ENCODE results near the gene CRADD.

Gene CRADD

DNA sequence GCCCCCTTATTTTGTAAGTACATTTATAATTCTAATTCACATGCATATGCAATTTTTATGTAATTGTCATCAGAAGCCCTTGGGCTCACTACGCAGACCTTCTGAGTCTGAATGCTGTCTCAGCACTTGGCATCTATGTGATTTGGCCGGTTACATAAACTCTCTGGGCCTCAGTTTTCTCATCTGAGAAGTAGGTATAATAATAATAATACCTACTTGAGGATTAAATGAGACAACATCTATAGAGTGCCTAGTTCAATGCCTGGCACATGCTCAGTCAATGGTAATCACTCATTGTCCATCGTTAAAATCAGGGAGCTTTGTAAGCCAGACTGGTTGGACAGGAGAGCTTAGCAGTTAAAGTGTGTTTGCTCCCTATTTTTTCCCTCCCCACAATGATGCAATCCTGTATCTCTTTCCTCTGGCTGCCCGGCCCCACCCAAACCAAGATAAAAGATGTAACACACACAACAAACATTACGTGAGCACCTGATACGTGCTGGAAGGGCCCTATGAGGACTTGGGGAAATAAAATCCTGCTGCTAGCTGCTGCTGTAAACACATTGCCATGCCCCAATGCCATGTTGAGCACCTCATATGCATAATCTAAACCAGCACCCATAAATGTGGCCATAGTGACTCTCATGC, 235.0 kb downstream of the CRADD start:
- no peak for DNase-seq (ENCODE audit: low read depth)
- TF ChIP-seq, protein P1, sequence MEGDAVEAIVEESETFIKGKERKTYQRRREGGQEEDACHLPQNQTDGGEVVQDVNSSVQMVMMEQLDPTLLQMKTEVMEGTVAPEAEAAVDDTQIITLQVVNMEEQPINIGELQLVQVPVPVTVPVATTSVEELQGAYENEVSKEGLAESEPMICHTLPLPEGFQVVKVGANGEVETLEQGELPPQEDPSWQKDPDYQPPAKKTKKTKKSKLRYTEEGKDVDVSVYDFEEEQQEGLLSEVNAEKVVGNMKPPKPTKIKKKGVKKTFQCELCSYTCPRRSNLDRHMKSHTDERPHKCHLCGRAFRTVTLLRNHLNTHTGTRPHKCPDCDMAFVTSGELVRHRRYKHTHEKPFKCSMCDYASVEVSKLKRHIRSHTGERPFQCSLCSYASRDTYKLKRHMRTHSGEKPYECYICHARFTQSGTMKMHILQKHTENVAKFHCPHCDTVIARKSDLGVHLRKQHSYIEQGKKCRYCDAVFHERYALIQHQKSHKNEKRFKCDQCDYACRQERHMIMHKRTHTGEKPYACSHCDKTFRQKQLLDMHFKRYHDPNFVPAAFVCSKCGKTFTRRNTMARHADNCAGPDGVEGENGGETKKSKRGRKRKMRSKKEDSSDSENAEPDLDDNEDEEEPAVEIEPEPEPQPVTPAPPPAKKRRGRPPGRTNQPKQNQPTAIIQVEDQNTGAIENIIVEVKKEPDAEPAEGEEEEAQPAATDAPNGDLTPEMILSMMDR (IDR thresholded peaks at IDR 0.05; ENCODE audit: low read length, missing control alignments), result no peak
- H3K4me3 ChIP-seq (replicated peaks; ENCODE audit: low read depth, low read length), result no peak overlapping the region

- DNase-seq (ENCODE audit: low read depth), result peak; percentile 80
- TF ChIP-seq, protein P1 (IDR thresholded peaks at IDR 0.05; ENCODE audit: low read length, missing control alignments), result no peak
Observed at GRCh38 chr12:93913845-93914244, 236.7 kb downstream of the CRADD start.

DNA sequence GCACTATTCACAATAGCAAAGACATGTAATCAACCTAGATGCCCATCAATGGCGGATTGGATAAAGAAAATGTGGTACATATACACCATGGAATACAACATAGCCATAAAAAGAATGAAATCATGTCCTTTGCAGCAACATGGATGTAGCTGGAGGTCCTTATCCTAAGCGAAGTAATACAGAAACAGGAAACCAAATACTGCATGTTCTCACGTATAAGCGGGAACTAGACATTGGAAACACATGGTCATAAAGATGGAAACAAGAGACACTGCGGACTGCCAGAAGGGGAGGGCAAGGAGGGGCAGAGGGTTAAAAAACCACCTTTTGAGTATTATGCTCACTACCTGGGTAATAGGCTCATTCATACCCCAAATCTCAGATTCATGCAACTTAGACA, 237.1 kb downstream of the CRADD start:
- TF ChIP-seq, protein P1 (IDR thresholded peaks at IDR 0.05; ENCODE audit: low read length, missing control alignments), result no peak
- DNase-seq (ENCODE audit: low read depth), result no peak

More at GRCh38 chr12:93913845-93914244, 236.7 kb downstream of the CRADD start:
- no peak overlapping the region for H3K4me3 ChIP-seq (replicated peaks; ENCODE audit: low read depth, low read length)

GRCh38 chr12:93915411-93915810, 238.2 kb downstream of the CRADD start:
- TF ChIP-seq, protein P1 (IDR thresholded peaks at IDR 0.05; ENCODE audit: low read length, missing control alignments), result no peak
- no peak overlapping the region for H3K4me3 ChIP-seq (replicated peaks; ENCODE audit: low read depth, low read length)
- no peak for DNase-seq (ENCODE audit: low read depth)

More for the DNA sequence above, 237.1 kb downstream of the CRADD start:
- no peak overlapping the region for H3K4me3 ChIP-seq (replicated peaks; ENCODE audit: low read depth, low read length)

GRCh38 chr12:93916402-93916801, 239.2 kb downstream of the CRADD start:
- H3K4me3 ChIP-seq (replicated peaks; ENCODE audit: low read depth, low read length), result no peak overlapping the region
- DNase-seq (ENCODE audit: low read depth), result no peak
- TF ChIP-seq, protein P1 (IDR thresholded peaks at IDR 0.05; ENCODE audit: low read length, missing control alignments), result no peak

- H3K4me3 ChIP-seq (replicated peaks; ENCODE audit: low read depth, low read length), result no peak overlapping the region
- peak; percentile 79 for DNase-seq (ENCODE audit: low read depth)
- TF ChIP-seq, protein P1 (IDR thresholded peaks at IDR 0.05; ENCODE audit: low read length, missing control alignments), result no peak
Observed at GRCh38 chr12:93918262-93918661, 241.1 kb downstream of the CRADD start.

DNA sequence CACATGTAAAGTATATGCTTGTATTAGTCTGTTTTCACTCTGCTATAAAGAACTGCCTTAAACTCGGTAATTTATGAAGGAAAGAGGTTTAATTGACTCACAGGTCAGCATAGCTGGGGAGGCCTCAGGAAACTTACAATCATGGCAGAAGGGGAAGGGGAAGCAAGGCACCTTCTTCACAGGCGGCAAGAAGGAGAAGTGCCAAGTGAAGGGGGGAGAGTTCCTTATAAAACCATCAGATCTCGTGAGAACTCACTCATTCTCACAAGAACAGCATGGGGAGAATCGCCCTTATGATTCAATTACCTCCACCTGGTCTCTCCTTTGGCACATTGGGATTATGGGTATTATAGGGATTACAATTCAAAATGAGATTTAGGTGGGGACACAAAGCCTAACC, 241.7 kb downstream of the CRADD start:
- TF ChIP-seq, protein P1 (IDR thresholded peaks at IDR 0.05; ENCODE audit: low read length, missing control alignments), result no peak
- H3K4me3 ChIP-seq (replicated peaks; ENCODE audit: low read depth, low read length), result no peak overlapping the region
- DNase-seq (ENCODE audit: low read depth), result no peak
